NCI-H2171 treated with DMSO at 0.1 percent for 48 hours (cell line): ENCODE measurements around the gene KCNA4.
"Not testable (repeated sequence)": the region's sequence is repeated elsewhere in the genome, so short reads cannot be mapped to it uniquely, and the experiment has no call there.

Experiments
- DNase-seq: peaks from one replicate; lab custom pipeline; 2025; lab: John Stamatoyannopoulos, UW

The KCNA4 gene

DNA sequence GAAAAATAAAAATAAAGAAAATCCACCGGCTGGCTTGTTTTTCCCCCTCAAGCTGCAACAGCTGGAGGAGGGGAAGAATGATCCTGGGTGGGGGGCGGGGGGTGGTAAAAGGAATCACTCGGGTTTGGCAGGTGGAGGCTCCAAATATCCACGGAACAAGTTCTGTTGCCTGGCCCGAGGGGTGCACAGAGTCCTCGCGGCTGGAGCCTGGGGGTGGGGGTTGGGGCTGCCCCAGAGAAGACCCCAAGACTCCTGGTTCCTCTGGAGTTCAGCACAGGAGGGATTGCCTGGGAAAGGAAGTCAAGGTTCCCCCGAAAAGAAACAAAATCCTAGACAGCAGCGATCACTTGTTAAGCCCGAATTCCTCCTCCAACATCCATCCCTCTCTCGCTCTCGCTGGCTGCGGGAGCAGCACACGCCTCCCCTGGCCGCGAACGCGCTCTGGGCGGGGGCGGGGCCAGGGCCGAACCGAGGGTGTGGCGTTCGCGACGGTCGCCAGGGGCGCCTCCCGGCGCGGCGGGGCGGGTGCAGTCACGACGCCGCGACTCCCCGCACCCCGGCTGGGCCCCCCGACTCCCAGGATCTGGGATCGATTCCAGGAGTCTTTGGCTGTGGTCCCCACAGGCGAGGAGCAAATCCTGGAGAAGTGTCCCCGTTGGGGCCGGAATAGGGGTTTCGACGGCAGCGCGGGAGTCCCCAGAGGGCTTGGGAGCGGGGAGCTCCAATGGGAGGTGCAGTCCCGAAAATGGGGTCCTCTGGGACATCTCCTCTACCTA, at the start of gene KCNA4:
Gene KCNA4, minus strand, starts transcription at position 443 of the 776 bp plus-strand sequence. CDS start 4,352 bp downstream, outside the sequence.
- DNase-seq: peak; percentile 4

DNA sequence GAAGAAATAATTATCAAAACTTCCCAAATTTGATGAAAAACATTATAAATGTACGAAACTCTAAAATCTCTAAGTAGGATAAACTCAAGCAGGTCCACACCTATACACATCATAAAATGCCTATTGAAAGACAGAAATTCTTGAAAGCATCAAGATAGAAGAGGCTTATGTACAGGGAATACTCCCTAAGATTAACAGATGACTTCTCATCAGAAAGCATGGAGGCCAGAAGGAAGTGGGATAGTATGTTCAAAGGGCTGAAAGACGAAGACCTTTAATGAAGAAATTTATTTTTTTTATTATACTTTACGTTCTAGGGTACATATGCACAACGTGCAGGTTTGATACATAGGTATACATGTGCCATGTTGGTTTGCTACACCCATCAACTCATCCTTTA, 45.3 kb upstream of the KCNA4 start:
- DNase-seq: no peak

DNA sequence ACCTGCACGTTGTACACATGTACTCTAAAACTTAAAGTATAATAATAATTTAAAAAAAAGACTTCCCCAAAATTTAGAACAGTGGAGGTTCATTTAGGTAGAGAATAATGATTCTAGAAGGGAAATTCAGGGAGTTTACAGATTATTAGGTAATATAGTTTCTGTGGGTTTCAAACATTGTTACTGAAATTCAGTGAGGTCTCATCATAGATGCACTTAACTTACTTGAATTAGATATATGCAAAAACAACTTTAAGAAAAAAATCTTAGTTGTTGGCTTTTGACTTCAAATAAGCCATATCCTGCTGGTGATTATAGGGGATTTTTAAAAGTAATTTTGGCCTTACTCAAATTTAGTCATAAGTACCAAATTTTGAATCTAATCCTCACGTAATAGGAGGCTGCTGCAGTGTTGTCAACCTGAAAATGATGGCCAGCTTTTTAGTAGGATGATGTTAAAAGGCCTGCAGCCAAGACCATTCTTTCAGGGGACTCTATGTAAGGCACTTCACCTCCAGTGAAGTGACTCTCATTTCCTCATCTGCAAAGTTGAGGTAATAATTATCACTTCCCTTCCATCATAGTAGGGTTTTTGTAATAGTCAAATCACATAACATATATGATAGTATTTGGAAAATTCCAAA, 42.5 kb upstream of the KCNA4 start:
- DNase-seq: no peak

DNA sequence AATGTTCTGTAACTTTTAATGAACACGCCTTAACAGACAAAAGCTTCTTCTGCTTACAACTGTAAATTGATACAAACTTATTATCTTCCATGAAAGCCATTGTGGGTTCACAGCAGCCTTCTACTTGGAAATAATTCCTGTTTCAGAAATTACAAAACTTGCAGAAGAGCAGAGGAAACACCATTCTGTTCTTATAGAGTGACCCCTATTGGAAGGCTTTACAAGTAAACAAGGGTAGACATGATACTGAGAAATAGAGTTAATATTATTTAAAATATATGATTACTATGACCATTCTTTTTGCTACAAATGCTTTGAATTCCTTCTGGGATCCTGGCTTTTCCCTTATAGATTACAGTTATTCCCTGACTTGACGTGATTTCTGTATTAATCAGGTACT, 32.4 kb upstream of the KCNA4 start:
- DNase-seq: no peak

DNA sequence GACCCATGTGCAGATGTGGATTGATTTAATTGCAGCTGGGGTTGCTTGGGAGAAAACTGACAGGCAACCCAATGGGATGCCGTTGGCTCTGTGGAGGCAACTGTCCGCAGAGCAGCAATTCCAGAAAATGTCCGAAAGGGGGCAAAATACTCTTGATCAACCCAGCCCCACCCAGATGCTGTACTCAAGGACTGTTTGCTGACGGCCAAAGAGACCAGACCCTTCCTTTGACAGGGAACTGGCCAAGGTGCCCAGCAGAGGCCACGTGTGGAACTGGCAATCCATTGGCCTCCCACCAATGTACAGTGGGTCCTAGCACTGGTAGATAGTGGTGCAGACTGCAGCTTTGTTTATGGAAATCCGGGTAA, 29.7 kb upstream of the KCNA4 start:
- DNase-seq: no peak

DNA sequence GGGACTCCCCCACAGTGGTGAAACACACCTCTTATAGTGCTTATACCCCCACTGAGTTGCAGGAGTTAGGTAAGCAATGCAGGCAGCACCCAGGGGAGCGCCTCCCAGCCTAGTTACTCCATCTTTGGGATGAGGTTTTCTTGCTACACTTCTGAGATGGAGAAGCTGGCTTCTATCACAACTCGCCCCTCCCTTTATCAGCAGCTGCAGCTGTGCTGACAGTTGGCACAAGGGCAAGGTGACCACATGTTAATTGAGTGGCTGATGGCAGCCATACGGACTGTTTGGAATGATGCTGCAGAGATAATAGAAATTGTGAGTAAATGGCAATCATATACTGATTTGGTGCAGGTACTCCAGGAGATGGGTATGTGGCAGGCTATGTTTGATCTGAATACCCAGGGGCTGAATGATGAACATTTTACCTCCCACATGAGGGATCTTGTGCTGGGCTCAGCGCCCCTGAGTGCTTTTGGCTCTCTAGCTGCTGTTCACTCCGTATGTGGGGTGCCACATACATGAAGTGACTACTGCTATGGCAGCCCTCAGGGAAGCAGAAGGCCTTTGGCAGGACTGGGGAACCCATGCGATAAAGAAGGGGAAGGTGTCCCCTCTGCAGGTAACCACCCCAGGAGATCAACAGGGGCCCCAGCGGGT, 29.2 kb upstream of the KCNA4 start:
- DNase-seq: no peak

DNA sequence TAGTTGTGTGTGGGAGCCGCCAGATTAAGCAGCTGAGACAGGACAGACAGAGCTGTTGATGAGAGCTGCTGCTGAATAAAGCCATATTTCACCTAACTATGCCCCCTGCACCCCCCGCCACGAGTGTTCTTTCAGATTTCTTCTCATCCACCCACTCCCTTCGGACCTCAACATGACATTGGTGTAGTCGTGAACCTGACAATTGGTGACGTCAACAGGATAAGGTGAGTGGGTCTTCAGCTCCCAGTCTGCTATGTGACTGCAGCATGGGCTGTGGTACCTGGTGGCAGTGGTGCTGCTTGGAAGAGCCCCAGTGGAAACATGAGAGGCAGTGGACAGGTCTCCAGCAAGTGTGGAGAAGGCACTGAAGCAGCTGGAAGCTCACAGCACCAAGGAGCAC, 28.3 kb upstream of the KCNA4 start:
- no peak for DNase-seq

DNA sequence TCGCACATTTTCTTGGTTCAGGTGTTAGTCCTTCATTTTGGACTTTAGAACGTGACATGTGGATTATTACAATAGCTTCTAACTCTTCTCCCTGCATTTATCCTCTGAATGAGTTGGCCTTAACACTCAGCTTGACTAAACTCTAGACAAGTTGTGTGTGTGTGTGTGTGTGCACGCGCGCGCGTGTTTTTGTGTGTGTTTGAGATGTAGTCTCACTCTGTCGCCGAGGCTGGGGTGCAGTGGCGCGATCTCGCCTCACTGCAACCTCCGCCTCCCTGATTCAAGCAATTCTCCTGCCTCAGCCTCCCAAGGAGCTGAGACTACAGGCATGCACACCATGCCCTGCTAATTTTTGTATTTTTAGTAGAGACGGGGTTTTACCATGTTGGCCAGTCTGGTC, 24.3 kb upstream of the KCNA4 start:
- no peak for DNase-seq

DNA sequence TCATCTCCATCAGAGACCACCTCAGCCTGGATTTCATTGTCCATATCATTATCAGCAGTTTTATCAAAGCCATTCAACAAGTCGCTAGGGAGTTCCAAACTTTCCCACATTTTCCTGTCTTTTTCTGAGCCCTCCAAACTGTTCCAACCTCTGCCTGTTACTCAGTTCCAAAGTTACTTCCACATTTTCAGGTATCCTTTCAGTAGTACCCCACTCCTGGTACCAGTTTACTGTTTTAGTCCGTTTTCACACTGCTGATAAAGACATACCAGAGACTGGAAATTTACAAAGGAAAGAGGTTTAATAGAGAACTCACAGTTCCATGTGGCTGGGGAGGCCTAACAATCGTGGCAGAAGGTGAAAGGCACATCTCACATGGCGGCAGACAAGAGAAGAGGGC, 17.9 kb upstream of the KCNA4 start:
- DNase-seq: not testable (repeated sequence)

DNA sequence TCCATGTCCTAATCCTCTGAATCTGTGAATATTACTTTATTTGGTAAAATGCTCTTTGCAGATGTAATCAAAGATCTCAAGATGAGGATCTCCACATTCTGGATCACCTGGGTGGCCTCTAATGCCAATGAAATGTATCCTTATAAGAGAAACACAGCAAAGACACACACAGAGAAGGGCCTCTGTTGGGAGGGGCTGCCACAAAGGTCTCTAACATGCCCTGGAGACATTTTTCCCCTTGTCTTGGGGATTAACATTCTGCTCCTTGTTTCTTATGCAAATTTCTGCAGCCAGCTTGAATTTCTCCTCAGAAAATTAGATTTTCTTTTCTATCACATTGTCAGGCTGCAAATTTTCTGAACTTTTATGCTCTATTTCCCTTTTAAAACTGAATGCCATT, 17.3 kb upstream of the KCNA4 start:
- DNase-seq: not testable (repeated sequence)

DNA sequence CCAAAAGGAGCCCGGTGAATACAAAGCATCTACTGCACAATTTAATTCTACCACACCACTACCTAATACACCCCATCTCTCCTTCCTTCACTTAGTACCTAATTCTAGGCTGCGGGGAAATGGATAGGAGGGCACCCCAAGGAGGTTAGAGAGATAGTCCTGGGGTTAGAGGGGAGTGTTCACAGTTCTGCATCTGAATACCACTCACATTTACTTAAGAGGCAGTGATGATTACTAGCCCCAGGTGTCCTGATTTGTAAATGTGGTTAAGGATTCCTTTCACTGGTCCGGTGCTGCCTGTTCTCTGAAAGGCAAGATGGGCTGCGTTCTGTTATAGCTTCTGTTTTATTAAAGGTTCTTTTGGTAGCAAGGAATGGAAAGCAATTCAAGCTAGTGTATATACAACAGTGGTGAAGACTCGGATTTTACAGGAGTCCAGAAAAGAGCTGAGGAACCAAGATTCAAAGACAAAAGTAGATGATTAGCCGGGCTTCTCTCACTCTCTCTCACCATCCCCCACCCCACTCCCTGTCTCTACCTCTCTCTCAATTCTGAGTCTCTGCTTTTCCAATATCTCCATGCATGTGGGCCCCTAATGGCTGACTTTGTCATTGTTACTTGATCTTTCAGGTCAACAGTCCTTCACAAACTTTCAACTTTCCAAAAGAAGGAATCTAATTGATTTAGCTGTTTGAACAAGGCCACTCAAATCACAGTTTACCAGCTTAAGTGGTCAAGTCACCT, 8.7 kb upstream of the KCNA4 start:
- no peak for DNase-seq

DNA sequence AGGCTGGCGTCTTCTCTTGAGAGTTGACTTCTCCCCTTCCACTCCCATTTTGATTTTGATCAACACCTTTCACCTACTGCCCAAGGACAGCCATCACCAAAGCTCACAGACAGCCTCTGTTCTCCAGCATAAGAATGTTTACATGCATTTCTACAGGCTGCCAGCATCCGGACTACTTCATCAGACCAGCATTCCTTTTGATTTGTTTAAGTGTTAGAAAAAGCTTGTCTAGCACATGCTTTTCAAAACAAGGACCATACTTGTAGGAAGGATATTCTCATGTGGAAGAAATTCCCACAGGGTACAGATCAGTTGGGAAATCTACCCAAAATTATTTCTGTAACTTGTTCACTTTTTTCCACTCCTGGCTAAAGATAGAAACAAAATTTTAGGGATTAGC, 6.2 kb upstream of the KCNA4 start:
- no peak for DNase-seq

DNA sequence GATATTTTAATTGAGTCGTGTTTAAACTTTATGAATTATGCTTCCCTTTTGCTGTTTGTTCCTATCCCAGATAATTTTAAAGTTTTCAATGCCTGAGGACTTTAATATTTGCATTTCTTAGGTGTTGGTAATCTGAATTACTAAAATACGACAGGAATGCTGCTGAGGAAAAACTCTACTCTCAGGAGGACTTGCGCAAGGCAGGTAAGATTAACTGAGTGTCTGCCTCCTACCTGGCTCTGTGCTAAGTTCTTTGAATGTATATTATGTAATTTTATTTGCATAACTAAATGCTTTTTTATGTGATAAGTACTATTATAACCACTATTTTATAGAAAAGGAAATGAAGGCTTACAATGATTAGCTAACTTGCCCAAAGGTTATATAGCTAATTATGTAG, 2.7 kb upstream of the KCNA4 start:
- DNase-seq: no peak

DNA sequence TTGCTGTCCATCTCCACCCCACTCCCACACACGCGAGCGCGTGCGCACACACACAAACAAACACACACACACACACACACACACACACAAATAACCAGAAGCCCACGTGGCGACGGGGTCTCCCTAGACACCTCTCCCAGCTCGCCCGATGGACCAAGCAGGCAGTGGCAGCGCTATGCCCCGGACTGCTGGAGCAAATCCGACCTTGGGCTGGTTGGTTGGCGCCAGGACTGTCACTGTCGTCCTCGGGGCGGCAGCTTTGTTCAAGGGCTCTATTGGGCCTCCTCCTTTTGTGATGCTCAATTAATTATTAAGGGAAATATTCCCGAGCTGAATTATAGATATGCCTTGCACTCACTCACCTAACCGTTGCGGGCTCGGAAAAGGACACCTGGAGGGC, 1.7 kb upstream of the KCNA4 start:
- no peak for DNase-seq

DNA sequence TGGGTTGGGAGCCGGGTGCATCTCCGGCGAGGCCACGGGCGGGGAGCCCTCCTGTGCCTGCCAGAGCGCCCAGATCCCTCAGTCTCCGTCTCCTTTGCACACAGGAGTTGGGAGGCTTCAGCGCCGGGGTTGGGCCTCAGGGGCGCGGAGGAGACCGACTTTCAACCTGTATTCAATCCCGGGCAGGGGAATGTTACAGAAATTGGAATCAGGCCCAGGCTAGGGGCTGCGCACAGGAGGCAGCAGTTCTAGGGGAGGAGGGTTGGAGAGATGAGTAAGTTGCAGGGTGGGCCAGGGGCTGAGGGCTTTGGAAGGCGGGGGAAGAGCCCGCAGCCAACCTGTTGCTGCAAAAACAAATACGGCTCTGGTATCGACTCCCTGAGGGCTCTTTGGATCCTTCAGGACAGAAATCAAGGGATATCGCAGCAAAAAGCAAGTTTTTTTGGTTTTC, 640 bp upstream of the KCNA4 start:
- no peak for DNase-seq

DNA sequence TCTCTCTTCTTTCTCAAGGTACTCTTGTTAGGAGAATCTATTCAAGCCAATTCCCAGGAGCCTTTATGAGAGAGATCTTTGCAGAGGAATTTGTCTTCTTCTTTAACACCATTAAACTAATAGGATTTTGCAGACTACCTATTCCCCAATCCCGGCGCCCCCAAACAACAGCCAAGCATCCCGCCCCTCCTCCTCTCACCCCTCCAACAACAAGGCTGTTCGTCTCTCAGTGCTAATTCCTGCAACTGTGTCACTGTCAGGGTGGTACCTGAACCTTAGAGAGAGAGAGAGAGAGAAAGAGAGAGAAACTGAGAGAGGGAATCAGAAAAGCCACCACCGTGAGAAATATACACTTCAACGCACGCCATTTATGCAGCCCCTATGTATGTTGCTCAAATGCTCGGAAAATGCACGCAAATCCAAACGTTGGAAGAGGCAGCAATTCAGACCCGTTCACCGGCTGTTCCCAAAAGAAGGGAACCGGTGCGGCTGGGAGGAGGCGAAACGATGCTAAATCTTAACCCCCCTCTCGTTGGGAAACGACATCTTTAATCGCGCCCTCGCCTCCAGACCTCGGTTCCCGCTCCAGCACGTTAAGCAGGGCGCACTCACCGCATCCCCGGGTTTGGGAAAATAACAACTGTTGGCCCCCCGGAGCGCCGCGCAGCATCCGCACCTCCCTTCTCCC, 961 bp downstream of the KCNA4 start:
- no peak for DNase-seq

DNA sequence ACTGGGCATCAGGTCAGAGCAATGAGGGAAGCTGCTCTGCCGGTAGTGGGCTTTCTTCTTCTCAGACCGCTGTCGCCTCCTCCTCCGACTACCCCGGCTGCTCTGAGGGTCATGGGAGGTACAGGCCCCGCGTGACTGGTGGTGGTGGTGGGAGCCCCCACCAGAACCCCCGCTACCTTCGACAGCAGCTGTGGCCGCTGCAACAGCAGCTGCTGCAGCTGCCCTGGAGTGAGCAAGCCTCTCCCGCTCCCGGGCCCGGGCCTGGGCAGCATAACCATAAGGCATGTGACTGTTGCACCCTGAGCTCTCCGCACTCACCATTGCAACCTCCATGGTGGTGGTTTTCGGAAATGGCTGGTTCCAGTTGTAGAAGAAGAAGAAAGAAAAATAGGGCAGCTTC, 4.5 kb downstream of the KCNA4 start:
- DNase-seq: no peak

DNA sequence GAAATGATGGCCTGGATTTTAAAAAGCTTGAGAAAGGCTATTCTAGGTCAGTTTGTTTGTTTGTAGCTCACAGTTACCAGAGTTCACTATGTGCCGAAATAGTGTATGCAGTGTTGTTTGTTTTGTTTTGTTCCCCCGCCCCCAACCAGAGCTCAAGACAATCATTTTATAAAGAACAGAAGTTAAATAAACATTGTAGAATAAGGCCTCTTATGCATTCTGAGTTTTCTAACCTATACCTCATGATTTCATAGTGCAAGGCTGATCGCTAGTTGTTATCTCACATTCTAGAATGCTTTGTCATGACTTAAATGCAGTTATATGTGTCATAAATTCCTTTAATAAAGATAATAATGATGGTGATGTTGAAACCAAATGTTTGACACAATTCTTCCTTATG, 7.8 kb downstream of the KCNA4 start:
- DNase-seq: no peak

DNA sequence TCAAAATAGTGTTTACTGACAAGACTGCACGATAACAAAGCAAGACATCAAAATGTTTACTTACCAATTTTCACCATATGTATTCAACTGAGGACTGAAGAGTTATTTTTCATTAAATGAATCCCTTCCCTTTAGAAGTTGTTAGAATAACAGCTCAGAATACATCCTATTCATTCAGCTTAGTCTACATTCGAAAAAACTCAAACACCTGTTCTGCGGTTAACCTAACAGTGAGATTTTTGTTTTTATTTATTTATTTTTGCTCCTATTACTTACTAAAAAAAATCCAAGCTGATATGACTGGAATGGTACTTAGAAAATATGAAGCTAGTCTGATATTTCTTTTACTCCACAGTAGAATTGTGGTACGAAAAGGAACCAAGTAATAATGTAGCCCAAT, 10.0 kb downstream of the KCNA4 start:
- DNase-seq: no peak

DNA sequence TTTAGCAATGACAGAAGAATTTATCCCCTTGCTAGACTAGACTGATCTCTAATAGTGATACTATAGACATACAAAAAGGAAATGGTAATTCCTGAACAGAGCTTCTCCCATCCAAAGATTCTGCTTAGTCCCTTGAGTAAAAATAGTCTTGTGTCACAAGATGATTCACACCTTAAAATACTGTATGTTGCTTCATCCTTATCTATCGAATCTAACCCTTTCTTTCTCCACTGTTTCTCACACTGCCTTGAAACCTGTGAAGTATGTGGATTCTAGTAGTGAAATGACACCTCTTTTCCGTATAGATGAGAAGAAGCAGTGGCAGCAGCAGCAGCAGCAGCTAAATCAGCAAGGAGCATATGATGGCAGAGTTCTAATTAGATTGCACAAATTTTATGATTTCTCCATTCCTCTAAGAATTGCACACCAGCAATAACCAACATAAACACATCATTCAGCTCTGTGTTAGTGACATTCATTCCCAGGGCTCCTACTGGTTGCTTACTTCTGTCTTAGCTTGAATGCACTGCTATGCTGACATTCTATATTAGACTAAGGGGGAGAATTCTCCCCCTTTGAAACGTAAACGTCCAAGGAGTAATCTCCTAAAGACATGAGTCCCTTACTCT, 14.6 kb downstream of the KCNA4 start:
- no peak for DNase-seq

DNA sequence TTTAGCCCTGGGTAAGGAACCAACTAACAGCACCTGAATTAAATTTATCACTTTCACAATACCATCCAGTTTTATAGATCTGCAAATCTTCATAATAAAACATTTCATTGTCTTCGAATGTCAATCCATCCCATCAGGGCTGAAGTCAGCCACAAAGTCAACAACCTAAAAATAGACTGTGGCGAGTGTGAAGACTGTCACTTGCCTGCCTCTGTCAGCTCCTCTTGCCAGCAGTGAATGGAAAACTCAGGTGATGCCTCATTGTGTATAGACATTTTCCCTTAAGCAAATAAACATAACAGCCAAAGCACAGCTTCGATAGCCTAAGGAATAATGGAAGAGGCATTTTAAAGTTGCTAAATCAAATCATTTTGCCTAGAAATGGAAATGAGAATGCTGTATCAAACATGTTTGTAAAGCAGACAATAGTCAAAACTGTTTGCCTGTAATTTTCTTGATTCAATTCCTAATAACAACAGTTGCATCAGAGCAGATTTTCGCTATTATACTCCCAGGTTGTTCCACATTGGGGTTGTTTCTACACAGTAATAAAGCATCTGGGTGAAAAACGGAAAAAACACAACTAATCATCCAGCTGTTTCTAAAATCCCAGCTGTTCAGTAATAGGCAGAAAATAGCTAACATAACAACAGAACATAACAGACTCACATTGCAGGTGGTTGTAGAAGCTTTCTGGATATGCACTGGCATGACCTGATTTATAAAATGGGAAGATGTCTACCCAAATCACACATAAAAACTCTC, 15.7 kb downstream of the KCNA4 start:
- no peak for DNase-seq
